ENCODE data around the gene FMNL2.

The FMNL2 gene

DNA sequence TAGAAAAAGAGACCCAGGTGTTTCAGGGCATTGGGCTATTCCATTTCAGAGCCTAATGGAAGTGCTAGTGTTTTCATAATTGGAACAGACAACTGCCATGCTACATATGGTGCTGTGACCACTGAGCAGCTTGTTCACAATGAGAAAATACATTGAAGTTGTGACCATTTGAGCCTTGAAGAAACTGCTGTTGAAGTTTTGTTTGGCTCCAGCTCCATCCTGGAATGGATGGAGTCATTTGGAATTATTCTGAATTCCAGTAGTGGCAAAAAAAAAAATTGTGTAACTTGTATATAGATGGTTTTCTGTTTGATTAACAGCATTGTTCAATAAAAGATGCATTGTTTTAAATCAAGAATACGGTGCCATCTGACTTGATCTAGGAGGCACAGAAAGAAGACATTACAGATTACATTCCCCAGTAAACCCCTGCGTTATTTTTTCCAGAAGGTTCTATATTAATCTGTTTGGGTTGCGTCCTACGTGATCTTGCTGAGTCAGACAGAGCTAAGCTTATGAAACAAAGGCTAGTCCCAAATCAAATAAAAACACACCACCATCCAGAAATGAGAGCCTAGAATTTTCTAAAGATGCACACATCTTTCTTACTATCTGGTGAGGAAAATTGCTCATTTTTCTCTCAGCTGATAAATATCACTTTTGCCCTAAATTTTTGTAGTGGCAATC is 19.2 kb downstream of the FMNL2 start:
- ChIA-PET CTCF (interaction anchor here (0.6 to 0.7 kb wide), 3 partner anchors 14 to 214 kb away, joined by 3 to 4 read pairs (median 3); no protein-coding TSS in a partner anchor), POLR2A (ENCODE audit: low non-redundant PET) (no interaction called here)
- H3K27ac ChIP-seq = no peak overlapping the region
- DNase-seq (ENCODE audit: low spot score) = no peak
- TF ChIP-seq, protein P1, sequence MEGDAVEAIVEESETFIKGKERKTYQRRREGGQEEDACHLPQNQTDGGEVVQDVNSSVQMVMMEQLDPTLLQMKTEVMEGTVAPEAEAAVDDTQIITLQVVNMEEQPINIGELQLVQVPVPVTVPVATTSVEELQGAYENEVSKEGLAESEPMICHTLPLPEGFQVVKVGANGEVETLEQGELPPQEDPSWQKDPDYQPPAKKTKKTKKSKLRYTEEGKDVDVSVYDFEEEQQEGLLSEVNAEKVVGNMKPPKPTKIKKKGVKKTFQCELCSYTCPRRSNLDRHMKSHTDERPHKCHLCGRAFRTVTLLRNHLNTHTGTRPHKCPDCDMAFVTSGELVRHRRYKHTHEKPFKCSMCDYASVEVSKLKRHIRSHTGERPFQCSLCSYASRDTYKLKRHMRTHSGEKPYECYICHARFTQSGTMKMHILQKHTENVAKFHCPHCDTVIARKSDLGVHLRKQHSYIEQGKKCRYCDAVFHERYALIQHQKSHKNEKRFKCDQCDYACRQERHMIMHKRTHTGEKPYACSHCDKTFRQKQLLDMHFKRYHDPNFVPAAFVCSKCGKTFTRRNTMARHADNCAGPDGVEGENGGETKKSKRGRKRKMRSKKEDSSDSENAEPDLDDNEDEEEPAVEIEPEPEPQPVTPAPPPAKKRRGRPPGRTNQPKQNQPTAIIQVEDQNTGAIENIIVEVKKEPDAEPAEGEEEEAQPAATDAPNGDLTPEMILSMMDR (conservative IDR thresholded peaks at IDR 0.05; ENCODE audit: low read depth) = no peak

DNA sequence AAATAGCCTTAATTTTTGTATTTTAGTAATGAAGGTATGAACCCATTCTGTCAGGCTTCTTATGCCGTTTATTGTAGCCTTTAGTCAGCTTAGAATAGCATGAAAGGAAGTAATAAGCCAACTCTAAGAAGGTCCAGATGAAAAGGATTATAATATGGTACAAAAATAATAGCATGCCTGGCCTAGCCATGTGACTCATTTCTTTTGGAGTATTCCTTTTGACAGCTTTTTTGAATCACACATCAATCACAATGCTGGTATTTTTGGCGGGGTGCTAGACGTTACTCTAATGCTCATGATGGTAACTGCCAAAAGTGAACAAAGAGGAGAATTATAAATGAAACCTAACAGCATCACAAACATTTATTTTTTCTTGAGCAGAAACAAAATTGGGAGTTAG is 19.9 kb downstream of the FMNL2 start:
- TF ChIP-seq, protein P1 (conservative IDR thresholded peaks at IDR 0.05; ENCODE audit: low read depth) = no peak
- POLR2A ChIA-PET (ENCODE audit: low non-redundant PET) = no interaction called here
- CTCF ChIA-PET = interaction anchor here (0.7 kb wide), 1 partner anchor 214 kb away, joined by 3 read pairs; no protein-coding TSS in a partner anchor
- no peak for DNase-seq (ENCODE audit: low spot score)
- H3K27ac ChIP-seq = no peak overlapping the region

GRCh38 chr2:152355409-152355831 is 20.4 kb downstream of the FMNL2 start:
- POLR2A ChIA-PET (ENCODE audit: low non-redundant PET) = no interaction called here
- TF ChIP-seq, protein P1 (conservative IDR thresholded peaks at IDR 0.05; ENCODE audit: low read depth) = no peak
- CTCF ChIA-PET = no interaction called here
- H3K27ac ChIP-seq = no peak overlapping the region
- DNase-seq (ENCODE audit: low spot score) = no peak

GRCh38 chr2:152359573-152360363 is 24.8 kb downstream of the FMNL2 start:
- CTCF ChIA-PET = interaction anchor here (0.5 kb wide), 1 partner anchor 119 kb away, joined by 3 read pairs; no protein-coding TSS in a partner anchor
- POLR2A ChIA-PET (ENCODE audit: low non-redundant PET) = no interaction called here
- TF ChIP-seq, protein P1 (conservative IDR thresholded peaks at IDR 0.05; ENCODE audit: low read depth) = no peak

DNA sequence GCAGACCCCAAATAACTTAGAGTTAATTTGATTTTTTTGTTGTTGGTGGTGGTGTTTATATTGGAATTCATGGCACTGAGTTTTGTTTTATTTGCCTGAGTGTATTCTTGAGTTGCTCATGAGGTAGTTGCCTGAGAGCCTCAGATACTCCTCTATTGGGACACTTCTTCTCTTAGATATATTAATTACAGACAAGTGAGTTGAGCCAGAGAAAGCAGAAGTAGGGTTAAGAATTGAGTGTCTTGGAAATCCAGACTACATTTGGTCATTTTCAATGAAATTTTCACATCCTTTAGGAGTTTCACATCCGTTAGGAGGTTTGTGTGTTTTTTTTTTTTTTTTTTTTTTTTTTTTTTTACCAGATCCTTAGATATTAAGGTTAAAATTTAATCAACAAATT is 29.0 kb downstream of the FMNL2 start:
- DNase-seq (ENCODE audit: low spot score) = no peak
- no peak overlapping the region for H3K27ac ChIP-seq
- TF ChIP-seq, protein P1 (conservative IDR thresholded peaks at IDR 0.05; ENCODE audit: low read depth) = no peak
- CTCF ChIA-PET = no interaction called here
- POLR2A ChIA-PET (ENCODE audit: low non-redundant PET) = no interaction called here

More at GRCh38 chr2:152359573-152360363, 24.8 kb downstream of the FMNL2 start:
- no peak for DNase-seq (ENCODE audit: low spot score)
- H3K27ac ChIP-seq = no peak overlapping the region

DNA sequence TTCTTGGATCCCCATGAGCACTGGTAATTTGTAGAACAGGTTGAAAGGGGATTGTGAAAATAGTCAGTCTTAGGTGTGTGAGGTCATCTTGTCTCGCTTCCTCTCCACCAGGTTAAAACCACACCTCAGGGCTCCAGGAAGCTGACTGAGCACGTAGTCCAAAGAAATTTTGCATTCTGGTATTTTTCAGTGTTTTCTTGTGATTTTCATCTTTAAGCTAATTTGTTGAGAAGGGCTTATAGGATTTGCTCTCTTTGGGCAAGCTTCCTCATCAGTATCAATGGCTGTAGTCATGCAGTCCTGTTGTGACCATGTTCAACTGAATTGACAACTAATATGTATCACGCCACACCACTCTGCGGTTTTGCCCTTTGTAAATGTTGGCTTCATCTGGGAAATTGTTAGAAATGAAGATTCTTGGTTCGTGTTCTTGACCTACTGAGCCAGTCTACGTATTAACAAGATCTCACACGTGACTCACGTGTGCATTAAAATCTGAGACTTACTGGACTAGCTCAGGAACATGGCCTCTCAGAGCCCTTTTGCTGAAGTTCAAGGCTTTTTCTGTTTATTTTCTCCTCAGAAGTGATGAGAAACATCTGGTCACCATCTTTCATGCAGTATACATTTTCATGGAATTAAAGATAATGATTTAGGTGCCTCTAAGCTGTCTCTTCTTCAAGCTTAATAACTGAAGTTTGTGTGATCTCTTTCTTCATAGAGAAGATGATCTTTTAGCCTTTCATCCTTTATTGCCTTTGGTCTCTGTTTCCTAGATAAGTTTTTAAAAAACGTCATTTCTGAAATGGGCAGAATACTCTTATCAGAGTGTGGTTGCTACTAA is 32.8 kb downstream of the FMNL2 start:
- TF ChIP-seq, protein P1 (conservative IDR thresholded peaks at IDR 0.05; ENCODE audit: low read depth) = no peak
- CTCF ChIA-PET = interaction anchor here (0.5 to 0.6 kb wide), 3 partner anchors 14 to 1053 kb away, joined by 3 to 5 read pairs (median 4); no protein-coding TSS in a partner anchor
- POLR2A ChIA-PET (ENCODE audit: low non-redundant PET) = no interaction called here
- H3K27ac ChIP-seq = no peak overlapping the region
- no peak for DNase-seq (ENCODE audit: low spot score)
